GM19328 (cell line): ENCODE results near the gene ZNF836.
"Not testable (repeated sequence)": the region's sequence is repeated elsewhere in the genome, so short reads cannot be mapped to it uniquely, and the experiment has no call there.

ENCODE experiments used
- ATAC-seq: cut with Tn5 transposase; IDR thresholded peaks from one replicate; pipeline ENCODE4 v1.9.1; 2021; ENCODE audit warnings: mild to moderate bottlenecking, moderate library complexity; ENCODE audit not compliant: unreplicated experiment

ZNF836 gene

GRCh38 chr19:52171321-52172169 lies at the start of gene ZNF836:
Gene ZNF836 (minus strand): TSS chr19:52171621. CDS start chr19:52168072, 3,549 bp downstream.
- ATAC-seq = peak; percentile 82

- no peak for ATAC-seq
These were observed 49.6 kb upstream of the ZNF836 start for GRCh38 chr19:52221031-52221430.

- ATAC-seq = no peak
These were observed 48.2 kb upstream of the ZNF836 start for GRCh38 chr19:52219611-52220010.

- no peak for ATAC-seq
These were observed 46.2 kb upstream of the ZNF836 start for GRCh38 chr19:52217576-52217975.

- ATAC-seq = no peak
These were observed 45.0 kb upstream of the ZNF836 start for GRCh38 chr19:52216401-52216800.

GRCh38 chr19:52214241-52214640 lies 42.8 kb upstream of the ZNF836 start:
- ATAC-seq = no peak

- no peak for ATAC-seq
These were observed 41.3 kb upstream of the ZNF836 start for GRCh38 chr19:52212572-52213255.

- no peak for ATAC-seq
These were observed 40.6 kb upstream of the ZNF836 start for GRCh38 chr19:52211926-52212571.

- no peak for ATAC-seq
These were observed 39.8 kb upstream of the ZNF836 start for GRCh38 chr19:52211203-52211602.

GRCh38 chr19:52206481-52206880 lies 35.1 kb upstream of the ZNF836 start:
- ATAC-seq = no peak

GRCh38 chr19:52200755-52201391 lies 29.5 kb upstream of the ZNF836 start:
- ATAC-seq = not testable (repeated sequence)

- ATAC-seq = no peak
These were observed 28.6 kb upstream of the ZNF836 start for GRCh38 chr19:52200044-52200443.

- ATAC-seq = no peak
These were observed 27.3 kb upstream of the ZNF836 start for GRCh38 chr19:52198678-52199077.

GRCh38 chr19:52197964-52198363 lies 26.5 kb upstream of the ZNF836 start:
- no peak for ATAC-seq

- ATAC-seq = no peak
These were observed 25.0 kb upstream of the ZNF836 start for GRCh38 chr19:52196256-52196967.

GRCh38 chr19:52191951-52192350 lies 20.5 kb upstream of the ZNF836 start:
- ATAC-seq = no peak

- ATAC-seq = no peak
These were observed 20.0 kb upstream of the ZNF836 start for GRCh38 chr19:52191389-52191788.

- no peak for ATAC-seq
These were observed 19.3 kb upstream of the ZNF836 start for GRCh38 chr19:52190487-52191293.

- peak; percentile 83 for ATAC-seq
These were observed 18.5 kb upstream of the ZNF836 start, which contains the start of gene PPP2R1A for GRCh38 chr19:52189735-52190486. Gene PPP2R1A (plus strand): TSS chr19:52190052. CDS start chr19:52190097, 45 bp downstream.
